HUES48 (cell line): ENCODE measurements around the gene USF2.
"Not testable (repeated sequence)": the region's sequence is repeated elsewhere in the genome, so short reads cannot be mapped to it uniquely, and the experiment has no call there.

ENCODE experiments used
- H3K27ac ChIP-seq: one replicate; pipeline ENCODE4 v1.7.0; 2013; ENCODE audit warnings: low read depth, low read length, inconsistent platforms
- H3K27me3 ChIP-seq: 2 replicates; pipeline ENCODE4 v1.6.1; 2013; ENCODE audit warnings: mild to moderate bottlenecking, low read length; ENCODE audit not compliant: control insufficient read depth, insufficient read depth
- H3K36me3 ChIP-seq: 2 replicates; pipeline ENCODE4 v1.6.1; 2013; ENCODE audit warnings: low read length; ENCODE audit not compliant: control insufficient read depth, insufficient read depth
- H3K4me1 ChIP-seq: 2 replicates; pipeline ENCODE4 v1.6.1; 2013; ENCODE audit warnings: mild to moderate bottlenecking, low read length; ENCODE audit not compliant: control insufficient read depth, insufficient read depth
- H3K4me3 ChIP-seq: 2 replicates; pipeline ENCODE4 v1.5.1; 2013; ENCODE audit warnings: mild to moderate bottlenecking, low read depth, low read length
- H3K9ac ChIP-seq: 2 replicates; pipeline ENCODE4 v1.6.1; 2013; ENCODE audit warnings: mild to moderate bottlenecking, low read depth, low read length, moderate library complexity
- H3K9me3 ChIP-seq: 2 replicates; pipeline ENCODE4 v1.6.1; 2013; ENCODE audit warnings: low read length; ENCODE audit not compliant: control insufficient read depth, insufficient read depth

Gene USF2, protein sequence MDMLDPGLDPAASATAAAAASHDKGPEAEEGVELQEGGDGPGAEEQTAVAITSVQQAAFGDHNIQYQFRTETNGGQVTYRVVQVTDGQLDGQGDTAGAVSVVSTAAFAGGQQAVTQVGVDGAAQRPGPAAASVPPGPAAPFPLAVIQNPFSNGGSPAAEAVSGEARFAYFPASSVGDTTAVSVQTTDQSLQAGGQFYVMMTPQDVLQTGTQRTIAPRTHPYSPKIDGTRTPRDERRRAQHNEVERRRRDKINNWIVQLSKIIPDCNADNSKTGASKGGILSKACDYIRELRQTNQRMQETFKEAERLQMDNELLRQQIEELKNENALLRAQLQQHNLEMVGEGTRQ

GRCh38 chr19:35268536-35269437, at the start of gene USF2:
USF2 (plus strand) TSS chr19:35268962; CDS start chr19:35269102, 140 bp downstream.
- Histone ChIP-seq H3K9ac (peak within 1 kb of the TSS; percentile 87), H3K4me1 (peaks cover 7% of the 10 kb centered on the region; the same call in 1 of the 2 replicates), H3K36me3 (peaks cover 63% of the 10 kb centered on the region), H3K27ac (peak within 1 kb of the TSS; percentile 91), H3K4me3 (peak within 1 kb of the TSS; percentile 82), H3K9me3 (no peaks in the 10 kb centered on the region), H3K27me3 (no peaks in the 10 kb centered on the region)

DNA sequence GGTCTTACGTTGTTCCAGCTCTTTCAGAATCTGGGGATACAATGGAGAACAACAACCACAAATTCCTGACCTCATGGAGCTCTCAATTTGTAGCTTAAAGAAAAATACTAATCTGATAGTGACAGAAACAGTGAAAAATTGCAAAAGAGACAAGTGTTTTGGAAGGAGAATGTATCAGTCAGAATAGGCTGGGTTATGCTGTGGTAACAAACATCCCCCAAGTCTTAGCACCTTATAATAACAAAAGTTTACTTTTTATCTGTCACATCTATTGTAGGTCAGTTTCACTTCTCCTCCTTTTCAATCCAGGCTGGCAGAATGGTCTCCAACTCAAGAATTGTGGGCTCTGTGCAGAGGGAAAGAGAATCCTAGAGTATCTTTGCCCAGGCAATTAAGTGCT, 49.8 kb upstream of the USF2 start:
- H3K4me1 ChIP-seq = no peaks in the 10 kb centered on the region
- no peak overlapping the region for H3K9ac ChIP-seq
- H3K27ac ChIP-seq = no peak overlapping the region
- no peaks in the 10 kb centered on the region for H3K27me3 ChIP-seq
- H3K9me3 ChIP-seq = peaks cover 4% of the 10 kb centered on the region; the same call in 1 of the 2 replicates
- H3K4me3 ChIP-seq = no peak overlapping the region
- H3K36me3 ChIP-seq = no peaks in the 10 kb centered on the region

- Histone ChIP-seq H3K4me1 (peaks cover 6% of the 10 kb centered on the region; the same call in 1 of the 2 replicates), H3K4me3 (no peak overlapping the region), H3K9ac (no peak overlapping the region), H3K27me3 (no peaks in the 10 kb centered on the region), H3K36me3 (no peaks in the 10 kb centered on the region), H3K9me3 (peaks cover 4% of the 10 kb centered on the region; the same call in 1 of the 2 replicates), H3K27ac (no peak overlapping the region)
Observed at GRCh38 chr19:35220315-35220921, 48.3 kb upstream of the USF2 start.

- H3K27me3 ChIP-seq, H3K4me1 ChIP-seq, H3K4me3 ChIP-seq, H3K27ac ChIP-seq, H3K36me3 ChIP-seq, H3K9ac ChIP-seq, H3K9me3 ChIP-seq: not testable (repeated sequence)
Observed at GRCh38 chr19:35220973-35221590, 47.7 kb upstream of the USF2 start.

DNA sequence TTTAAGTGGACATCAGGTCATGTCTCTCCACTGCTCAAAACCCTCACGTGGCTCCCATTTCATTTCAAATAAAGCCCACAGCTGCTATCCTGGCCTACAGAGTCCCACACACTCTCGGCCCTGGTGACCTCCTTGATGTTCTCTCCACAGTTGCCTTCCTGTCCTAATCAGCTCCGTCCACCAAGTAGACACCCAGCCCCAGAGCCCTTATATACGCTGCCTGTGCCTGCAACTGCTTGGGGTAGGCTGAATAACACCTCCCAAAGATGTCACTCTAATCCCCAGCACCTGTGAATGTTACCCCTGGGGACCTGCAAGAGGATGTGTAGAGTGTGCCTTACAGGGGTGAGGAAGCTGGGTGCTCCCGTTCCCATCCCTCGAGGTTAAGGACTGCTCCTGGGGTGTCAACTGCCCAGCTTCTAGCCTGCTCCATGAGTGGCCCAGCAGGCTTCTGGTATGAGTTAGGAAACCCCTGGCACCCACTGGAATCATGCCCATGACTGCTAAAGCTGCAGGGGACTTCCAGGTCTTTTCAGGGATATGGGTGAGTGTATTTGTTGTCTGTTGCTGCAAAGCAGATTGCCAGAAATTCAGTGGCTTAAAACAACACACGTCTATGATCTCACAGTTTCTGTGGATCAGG, 46.3 kb upstream of the USF2 start:
- peaks cover 4% of the 10 kb centered on the region; the same call in 1 of the 2 replicates for H3K9me3 ChIP-seq
- H3K4me1 ChIP-seq = peaks cover 9% of the 10 kb centered on the region; the same call in 1 of the 2 replicates
- no peaks in the 10 kb centered on the region for H3K27me3 ChIP-seq
- H3K4me3 ChIP-seq = no peak overlapping the region
- no peak overlapping the region for H3K27ac ChIP-seq
- no peaks in the 10 kb centered on the region for H3K36me3 ChIP-seq
- no peak overlapping the region for H3K9ac ChIP-seq

GRCh38 chr19:35223084-35223790, 45.5 kb upstream of the USF2 start:
- H3K27me3 ChIP-seq = no peaks in the 10 kb centered on the region
- H3K27ac ChIP-seq = no peak overlapping the region
- no peak overlapping the region for H3K4me3 ChIP-seq
- no peaks in the 10 kb centered on the region for H3K36me3 ChIP-seq
- peaks cover 9% of the 10 kb centered on the region; the same call in 1 of the 2 replicates for H3K4me1 ChIP-seq
- H3K9me3 ChIP-seq = peaks cover 4% of the 10 kb centered on the region; the same call in 1 of the 2 replicates
- H3K9ac ChIP-seq = no peak overlapping the region

DNA sequence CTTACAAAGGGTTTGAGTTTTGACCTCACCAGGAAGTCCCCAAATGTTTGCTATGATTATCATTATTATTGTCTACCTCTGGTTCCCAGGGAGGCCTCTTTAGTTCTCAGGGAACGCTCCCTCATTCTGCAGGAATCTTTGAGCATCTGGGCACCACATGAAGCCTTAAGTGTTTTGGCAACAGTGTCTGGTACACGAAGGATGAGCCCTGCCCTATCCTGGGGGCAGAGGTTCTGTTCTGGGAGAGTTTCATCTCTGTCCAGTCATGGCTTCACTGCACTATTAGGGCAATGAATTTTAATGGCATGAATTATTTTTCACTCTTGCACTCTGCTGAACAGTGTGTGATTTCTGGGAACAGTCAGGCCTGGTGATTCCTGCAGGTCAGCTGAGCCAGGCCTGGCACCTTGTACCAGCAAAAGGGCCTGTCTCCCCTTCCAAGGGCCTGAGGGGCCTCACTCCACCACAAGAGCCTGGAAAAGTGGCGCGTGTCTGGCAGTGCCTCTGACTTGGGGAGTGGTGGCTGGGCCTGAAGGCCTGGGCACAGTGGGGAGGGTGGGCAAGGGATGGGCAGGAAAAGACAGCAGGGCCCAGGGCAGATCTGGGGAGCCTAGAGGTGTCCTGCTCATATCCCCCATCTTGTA, 44.8 kb upstream of the USF2 start:
- peaks cover 4% of the 10 kb centered on the region; the same call in 1 of the 2 replicates for H3K9me3 ChIP-seq
- H3K27ac ChIP-seq = no peak overlapping the region
- H3K27me3 ChIP-seq = no peaks in the 10 kb centered on the region
- H3K4me3 ChIP-seq = no peak overlapping the region
- H3K4me1 ChIP-seq = peaks cover 9% of the 10 kb centered on the region; the same call in 1 of the 2 replicates
- no peak overlapping the region for H3K9ac ChIP-seq
- H3K36me3 ChIP-seq = no peaks in the 10 kb centered on the region

- no peaks in the 10 kb centered on the region for H3K9me3 ChIP-seq
- H3K27ac ChIP-seq = no peak overlapping the region
- H3K4me1 ChIP-seq = peaks cover 9% of the 10 kb centered on the region; the same call in 1 of the 2 replicates
- no peak overlapping the region for H3K9ac ChIP-seq
- no peak overlapping the region for H3K4me3 ChIP-seq
- H3K27me3 ChIP-seq = no peaks in the 10 kb centered on the region
- H3K36me3 ChIP-seq = no peaks in the 10 kb centered on the region
Observed at GRCh38 chr19:35224681-35225571, 43.8 kb upstream of the USF2 start.

- no peak overlapping the region for H3K9ac ChIP-seq
Observed at GRCh38 chr19:35225951-35226350, 42.8 kb upstream of the USF2 start.

More at GRCh38 chr19:35225951-35226350, 42.8 kb upstream of the USF2 start:
- no peaks in the 10 kb centered on the region for H3K27me3 ChIP-seq
- no peaks in the 10 kb centered on the region for H3K36me3 ChIP-seq
- H3K4me1 ChIP-seq = peaks cover 9% of the 10 kb centered on the region; the same call in 1 of the 2 replicates
- H3K9me3 ChIP-seq = no peaks in the 10 kb centered on the region
- no peak overlapping the region for H3K4me3 ChIP-seq
- H3K27ac ChIP-seq = no peak overlapping the region
